ENCODE measurements around the gene UNC5B.

GRCh38 chr10:71346731-71347130 is 134.4 kb downstream of the UNC5B start:
- TF ChIP-seq POLR2AphosphoS5 (IDR thresholded peaks at IDR 0.05; ENCODE audit: low read depth, low read length) (no peak), POLR2A (IDR thresholded peaks at IDR 0.05; ENCODE audit: low read depth, low read length) (no peak)
